Measurements from ENCODE around the gene PHF5A.

Gene PHF5A

DNA sequence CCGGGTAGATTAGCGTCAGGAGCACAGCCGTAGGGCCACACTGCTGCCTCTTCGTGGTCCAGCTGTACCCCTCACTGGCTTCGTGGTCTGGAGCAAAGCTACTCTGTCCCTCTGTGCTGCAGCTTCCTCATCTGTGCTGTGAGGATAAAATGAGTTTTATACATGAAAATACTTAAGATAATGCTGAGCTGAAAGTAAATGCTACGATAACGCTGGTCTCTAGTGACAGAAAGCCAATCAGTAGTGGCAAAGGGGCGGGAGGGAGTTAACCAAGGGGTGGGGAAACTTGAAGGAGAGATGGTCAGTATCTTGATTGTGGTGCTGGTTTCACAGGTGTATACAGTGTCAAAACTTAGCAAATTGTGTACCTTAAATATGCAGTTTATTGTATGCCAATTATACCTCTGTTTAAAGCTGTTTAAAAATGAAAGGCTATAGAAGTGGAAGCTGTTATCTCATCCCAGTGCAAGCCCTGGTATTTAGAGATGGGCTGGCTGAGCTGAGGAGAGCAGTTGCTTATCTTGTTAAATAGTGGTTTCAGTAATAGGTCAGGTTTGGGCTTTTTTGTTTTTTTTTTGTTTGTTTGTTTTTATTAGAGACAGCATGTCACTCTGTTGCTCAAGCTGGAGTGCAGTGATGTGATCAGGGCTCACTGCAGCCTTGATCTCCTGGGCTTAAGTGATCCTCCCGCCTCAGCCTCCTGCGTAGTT, 37.2 kb upstream of the PHF5A start:
- Histone ChIP-seq H3K79me2 (ENCODE audit: low read length) (peaks cover 86% of the 10 kb centered on the region), H3K27ac (ENCODE audit: low read length) (no peak overlapping the region), H4K20me1 (ENCODE audit: insufficient read depth, low read length) (0 out of 2 replicates have a peak, but pooled peaks cover 8% of the 10 kb centered on the region), H3K27me3 (replicated peaks; ENCODE audit: insufficient read depth, low read length) (no peaks in the 10 kb centered on the region), H3K4me2 (ENCODE audit: low read depth, low read length) (no peak overlapping the region), H2AFZ (ENCODE audit: low read length) (no peak overlapping the region), H3K36me3 (replicated peaks; ENCODE audit: insufficient read depth, low read length) (peaks cover 5% of the 10 kb centered on the region), H3K9me2 (replicated peaks; ENCODE audit: insufficient read depth, low read length) (no peaks in the 10 kb centered on the region), H3F3A (ENCODE audit: insufficient read depth, low read length) (no peaks in the 10 kb centered on the region; the same call in 1 of the 2 replicates), H3K9me3 (replicated peaks; ENCODE audit: insufficient read depth, low read length) (no peaks in the 10 kb centered on the region), H3K9ac (ENCODE audit: low read length) (no peak overlapping the region), H3K4me3 (ENCODE audit: low read length) (no peak overlapping the region), H3K4me1 (ENCODE audit: low read length) (no peaks in the 10 kb centered on the region)
- no peak for DNase-seq
- TF ChIP-seq EZH2phosphoT487 (IDR thresholded peaks at IDR 0.05; ENCODE audit: low read length) (no peak), EZH2 (optimal IDR thresholded peaks at IDR 0.05; ENCODE audit: low read depth, low read length) (no peak)
- TF ChIP-seq, protein P1, sequence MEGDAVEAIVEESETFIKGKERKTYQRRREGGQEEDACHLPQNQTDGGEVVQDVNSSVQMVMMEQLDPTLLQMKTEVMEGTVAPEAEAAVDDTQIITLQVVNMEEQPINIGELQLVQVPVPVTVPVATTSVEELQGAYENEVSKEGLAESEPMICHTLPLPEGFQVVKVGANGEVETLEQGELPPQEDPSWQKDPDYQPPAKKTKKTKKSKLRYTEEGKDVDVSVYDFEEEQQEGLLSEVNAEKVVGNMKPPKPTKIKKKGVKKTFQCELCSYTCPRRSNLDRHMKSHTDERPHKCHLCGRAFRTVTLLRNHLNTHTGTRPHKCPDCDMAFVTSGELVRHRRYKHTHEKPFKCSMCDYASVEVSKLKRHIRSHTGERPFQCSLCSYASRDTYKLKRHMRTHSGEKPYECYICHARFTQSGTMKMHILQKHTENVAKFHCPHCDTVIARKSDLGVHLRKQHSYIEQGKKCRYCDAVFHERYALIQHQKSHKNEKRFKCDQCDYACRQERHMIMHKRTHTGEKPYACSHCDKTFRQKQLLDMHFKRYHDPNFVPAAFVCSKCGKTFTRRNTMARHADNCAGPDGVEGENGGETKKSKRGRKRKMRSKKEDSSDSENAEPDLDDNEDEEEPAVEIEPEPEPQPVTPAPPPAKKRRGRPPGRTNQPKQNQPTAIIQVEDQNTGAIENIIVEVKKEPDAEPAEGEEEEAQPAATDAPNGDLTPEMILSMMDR (IDR thresholded peaks at IDR 0.05; ENCODE audit: low read length) = no peak

DNA sequence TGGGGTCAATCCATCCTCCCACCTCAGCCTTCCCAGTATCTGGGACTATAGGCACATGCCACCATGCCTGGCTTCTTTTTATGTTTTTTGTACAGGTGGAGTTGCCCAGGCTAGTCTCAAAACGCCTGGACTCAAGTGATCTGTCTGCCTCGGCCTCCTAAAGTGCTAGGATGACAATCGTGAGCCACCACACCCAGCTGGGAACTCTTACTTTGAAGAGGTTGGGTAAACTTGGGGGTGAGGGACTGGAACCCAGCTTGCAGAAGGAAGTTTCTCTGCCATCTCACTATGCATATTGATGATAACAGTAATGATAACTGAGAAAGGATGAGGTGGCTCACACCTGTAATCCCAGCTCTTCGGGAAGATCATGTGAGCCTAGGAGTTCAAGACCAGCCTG, 36.3 kb upstream of the PHF5A start:
- Histone ChIP-seq H3K9me3 (replicated peaks; ENCODE audit: insufficient read depth, low read length) (no peaks in the 10 kb centered on the region), H3F3A (ENCODE audit: insufficient read depth, low read length) (no peaks in the 10 kb centered on the region; the same call in 1 of the 2 replicates), H3K4me3 (ENCODE audit: low read length) (no peak overlapping the region), H3K4me2 (ENCODE audit: low read depth, low read length) (no peak overlapping the region), H3K27me3 (replicated peaks; ENCODE audit: insufficient read depth, low read length) (no peaks in the 10 kb centered on the region), H3K79me2 (ENCODE audit: low read length) (peaks cover 84% of the 10 kb centered on the region), H4K20me1 (ENCODE audit: insufficient read depth, low read length) (0 out of 2 replicates have a peak, but pooled peaks cover 8% of the 10 kb centered on the region), H3K4me1 (ENCODE audit: low read length) (no peaks in the 10 kb centered on the region), H3K36me3 (replicated peaks; ENCODE audit: insufficient read depth, low read length) (peaks cover 5% of the 10 kb centered on the region), H3K9ac (ENCODE audit: low read length) (no peak overlapping the region), H3K9me2 (replicated peaks; ENCODE audit: insufficient read depth, low read length) (no peaks in the 10 kb centered on the region), H3K27ac (ENCODE audit: low read length) (no peak overlapping the region), H2AFZ (ENCODE audit: low read length) (no peak overlapping the region)
- DNase-seq = no peak
- TF ChIP-seq EZH2 (optimal IDR thresholded peaks at IDR 0.05; ENCODE audit: low read depth, low read length) (no peak), EZH2phosphoT487 (IDR thresholded peaks at IDR 0.05; ENCODE audit: low read length) (no peak)
- TF ChIP-seq, protein P1 (IDR thresholded peaks at IDR 0.05; ENCODE audit: low read length) = no peak

DNA sequence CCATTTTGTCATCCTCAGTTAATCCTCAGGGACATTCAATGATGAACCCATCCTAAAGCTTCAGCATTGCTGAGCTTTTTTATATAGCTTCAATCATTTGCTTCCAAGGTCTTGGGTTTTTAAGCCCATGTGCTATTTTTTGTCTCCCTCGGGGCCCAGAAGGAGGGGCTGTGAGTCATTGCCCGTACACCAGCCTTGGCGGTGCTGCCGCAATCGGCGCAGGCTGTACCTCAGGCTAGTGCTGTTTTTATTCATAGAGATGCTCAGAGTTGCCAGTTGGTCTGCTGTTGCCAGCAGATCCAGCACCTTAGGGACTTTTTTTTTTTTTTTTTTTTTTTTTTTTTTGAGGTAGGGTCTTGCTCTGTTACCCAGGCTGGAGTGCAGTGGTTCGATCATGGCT, 35.9 kb upstream of the PHF5A start:
- Histone ChIP-seq H3K27me3 (replicated peaks; ENCODE audit: insufficient read depth, low read length) (no peaks in the 10 kb centered on the region), H3K9ac (ENCODE audit: low read length) (no peak overlapping the region), H3K4me2 (ENCODE audit: low read depth, low read length) (no peak overlapping the region), H3K36me3 (replicated peaks; ENCODE audit: insufficient read depth, low read length) (peaks cover 5% of the 10 kb centered on the region), H3K79me2 (ENCODE audit: low read length) (peaks cover 88% of the 10 kb centered on the region), H2AFZ (ENCODE audit: low read length) (no peak overlapping the region), H3K27ac (ENCODE audit: low read length) (no peak overlapping the region), H3K9me3 (replicated peaks; ENCODE audit: insufficient read depth, low read length) (no peaks in the 10 kb centered on the region), H4K20me1 (ENCODE audit: insufficient read depth, low read length) (peaks cover 11% of the 10 kb centered on the region; the same call in 1 of the 2 replicates), H3F3A (ENCODE audit: insufficient read depth, low read length) (no peaks in the 10 kb centered on the region; the same call in 1 of the 2 replicates), H3K9me2 (replicated peaks; ENCODE audit: insufficient read depth, low read length) (no peaks in the 10 kb centered on the region), H3K4me1 (ENCODE audit: low read length) (no peaks in the 10 kb centered on the region), H3K4me3 (ENCODE audit: low read length) (no peak overlapping the region)
- DNase-seq = no peak
- TF ChIP-seq EZH2phosphoT487 (IDR thresholded peaks at IDR 0.05; ENCODE audit: low read length) (no peak), EZH2 (optimal IDR thresholded peaks at IDR 0.05; ENCODE audit: low read depth, low read length) (no peak)
- TF ChIP-seq, protein P1 (IDR thresholded peaks at IDR 0.05; ENCODE audit: low read length) = no peak

Measured in MM.1S (cell line).